SK-N-SH treated with all-trans-retinoic acid at 6 μM for 48 hours (cell line): ENCODE measurements around the gene CDC42.

ENCODE experiments used
- ATAC-seq: fragments of 200-7000 bp; cut with Tn5 transposase; 3 replicates; pipeline ENCODE4 v1.9.1; 2020; ENCODE audit warnings: mild to moderate bottlenecking, moderate library complexity
- ARNTL ChIP-seq: fragments of 450-650 bp; formaldehyde crosslinking; IDR thresholded peaks from 2 replicates; pipeline ENCODE4 v1.5.0; 2020; ENCODE audit warnings: low read depth, mild to moderate bottlenecking, moderate library complexity, borderline replicate concordance
- BACH2 ChIP-seq: fragments of 250-450 bp; sonication (Bioruptor Pico); IDR thresholded peaks from 2 replicates; pipeline ENCODE4 v1.9.0; 2021; ENCODE audit warnings: mild to moderate bottlenecking, borderline replicate concordance
- CREB5 ChIP-seq: fragments of 250-450 bp; sonication (Bioruptor Pico); IDR thresholded peaks from 2 replicates; pipeline ENCODE4 v1.5.1; 2020; ENCODE audit warnings: low read depth, mild to moderate bottlenecking, moderate library complexity
- CSDC2 ChIP-seq: fragments of 250-450 bp; sonication (Bioruptor Pico); IDR thresholded peaks from 2 replicates; pipeline ENCODE4 v1.5.0; 2020; ENCODE audit warnings: mild to moderate bottlenecking, moderate library complexity
- ESRRG ChIP-seq: fragments of 250-450 bp; sonication (Bioruptor Pico); IDR thresholded peaks from 2 replicates; pipeline ENCODE4 v1.6.1; 2021; ENCODE audit warnings: mild to moderate bottlenecking
- GLIS3 ChIP-seq: fragments of 250-450 bp; sonication (Bioruptor Pico); IDR thresholded peaks from 2 replicates; pipeline ENCODE4 v1.5.0; 2020; ENCODE audit warnings: mild to moderate bottlenecking, moderate library complexity
- OSR1 ChIP-seq: fragments of 250-450 bp; sonication (Bioruptor Pico); IDR thresholded peaks from 2 replicates; pipeline ENCODE4 v1.8.0; 2022; ENCODE audit warnings: moderate library complexity, mild to moderate bottlenecking, inconsistent platforms
- POU6F1 ChIP-seq: fragments of 250-450 bp; sonication (Bioruptor Pico); IDR thresholded peaks from 2 replicates; pipeline ENCODE4 v1.8.0; 2021; ENCODE audit warnings: low read depth, mild to moderate bottlenecking, moderate library complexity, borderline replicate concordance
- PPARA ChIP-seq: fragments of 250-450 bp; sonication (Bioruptor Pico); IDR thresholded peaks from 2 replicates; pipeline ENCODE4 v1.5.0; 2020; ENCODE audit warnings: mild to moderate bottlenecking, borderline replicate concordance
- RARB ChIP-seq: fragments of 250-450 bp; sonication (Bioruptor Pico); IDR thresholded peaks from 2 replicates; pipeline ENCODE4 v1.8.0; 2021; ENCODE audit warnings: mild to moderate bottlenecking, moderate library complexity
- SNAI2 ChIP-seq: fragments of 250-450 bp; sonication (Bioruptor Pico); IDR thresholded peaks from 2 replicates; pipeline ENCODE4 v1.5.0; 2020; ENCODE audit warnings: mild to moderate bottlenecking, moderate library complexity
- TCF4 ChIP-seq: fragments of 250-450 bp; sonication (Bioruptor Pico); IDR thresholded peaks from 2 replicates; pipeline ENCODE4 v1.8.0; 2021; ENCODE audit warnings: mild to moderate bottlenecking, moderate library complexity, borderline replicate concordance
- TOX ChIP-seq: fragments of 250-450 bp; sonication (Bioruptor Pico); IDR thresholded peaks from 2 replicates; pipeline ENCODE4 v1.8.0; 2021; ENCODE audit warnings: mild to moderate bottlenecking, moderate library complexity, borderline replicate concordance
- TSHZ2 ChIP-seq: fragments of 250-450 bp; sonication (Bioruptor Pico); IDR thresholded peaks from 2 replicates; pipeline ENCODE4 v1.5.0; 2020; ENCODE audit warnings: mild to moderate bottlenecking, moderate library complexity
- ZFP3 ChIP-seq: fragments of 250-450 bp; sonication (Bioruptor Pico); IDR thresholded peaks from 2 replicates; pipeline ENCODE4 v1.5.0; 2020; ENCODE audit warnings: mild to moderate bottlenecking, moderate library complexity
- ZFP30 ChIP-seq: fragments of 450-650 bp; formaldehyde crosslinking; IDR thresholded peaks from 2 replicates; pipeline ENCODE4 v1.5.0; 2022; ENCODE audit warnings: mild to moderate bottlenecking, moderate library complexity
- ZNF565 ChIP-seq: fragments of 450-650 bp; formaldehyde crosslinking; conservative IDR thresholded peaks from 2 replicates; pipeline ENCODE4 v1.5.0; 2020; ENCODE audit warnings: low read depth, mild to moderate bottlenecking, moderate library complexity
- ZNF70 ChIP-seq: fragments of 450-650 bp; formaldehyde crosslinking; IDR thresholded peaks from 2 replicates; pipeline ENCODE4 v1.5.0; 2020; ENCODE audit warnings: mild to moderate bottlenecking, moderate library complexity
- ZNF8 ChIP-seq: fragments of 450-650 bp; formaldehyde crosslinking; IDR thresholded peaks from 2 replicates; pipeline ENCODE4 v1.5.0; 2020; ENCODE audit warnings: mild to moderate bottlenecking, moderate library complexity

CDC42 gene

GRCh38 chr1:22080191-22080590, 27.7 kb downstream of the CDC42 start:
- no peak for ATAC-seq
- TF ChIP-seq RARB (CRISPR knock-in tag) = no peak
- TF ChIP-seq OSR1 (CRISPR knock-in tag) = no peak
- no peak for TF ChIP-seq GLIS3 (CRISPR knock-in tag)
- TF ChIP-seq ZNF70 (CRISPR knock-in tag) = no peak
- no peak for TF ChIP-seq ZFP3 (CRISPR knock-in tag)
- no peak for TF ChIP-seq TOX
- no peak for TF ChIP-seq TCF4 (CRISPR knock-in tag)
- no peak for TF ChIP-seq ESRRG (CRISPR knock-in tag)
- TF ChIP-seq ZFP30 (CRISPR knock-in tag) = no peak
- no peak for TF ChIP-seq ZNF565
- TF ChIP-seq ARNTL (CRISPR knock-in tag) = no peak
- no peak for TF ChIP-seq CREB5 (CRISPR knock-in tag)
- no peak for TF ChIP-seq TSHZ2 (CRISPR knock-in tag)
- no peak for TF ChIP-seq ZNF8
- no peak for TF ChIP-seq SNAI2 (CRISPR knock-in tag)
- TF ChIP-seq CSDC2 (CRISPR knock-in tag) = no peak
- TF ChIP-seq POU6F1 (CRISPR knock-in tag) = no peak
- TF ChIP-seq, all 23 proteins: peak for 0

GRCh38 chr1:22088331-22088730, 35.8 kb downstream of the CDC42 start:
- no peak for TF ChIP-seq GLIS3 (CRISPR knock-in tag)
- TF ChIP-seq SNAI2 (CRISPR knock-in tag) = no peak
- TF ChIP-seq TSHZ2 (CRISPR knock-in tag) = no peak
- TF ChIP-seq ZFP3 (CRISPR knock-in tag) = no peak
- no peak for TF ChIP-seq TOX
- TF ChIP-seq ESRRG (CRISPR knock-in tag) = no peak
- no peak for TF ChIP-seq CREB5 (CRISPR knock-in tag)
- TF ChIP-seq ZNF565 = no peak
- no peak for TF ChIP-seq PPARA (CRISPR knock-in tag)
- no peak for TF ChIP-seq CSDC2 (CRISPR knock-in tag)
- TF ChIP-seq RARB (CRISPR knock-in tag) = no peak
- TF ChIP-seq OSR1 (CRISPR knock-in tag) = no peak
- no peak for TF ChIP-seq TCF4 (CRISPR knock-in tag)
- no peak for TF ChIP-seq ZNF8
- TF ChIP-seq BACH2 (CRISPR knock-in tag) = no peak
- ATAC-seq = no peak

GRCh38 chr1:22089134-22089571, 36.6 kb downstream of the CDC42 start:
- ATAC-seq = no peak
- TF ChIP-seq RARB (CRISPR knock-in tag) (no peak), BACH2 (CRISPR knock-in tag) (no peak)
